K562 (cell line): ENCODE results near the gene ZNF428. TPM values are rescaled to one million over a fixed set of nuclear protein-coding genes. Genes with fewer than 3 reads are reported as not detected.

ENCODE experiments used
- ATAC-seq: fragments of 200-7000 bp; cut with Tn5 transposase; 3 replicates; pipeline ENCODE4 v1.9.1; 2020; ENCODE audit warnings: moderate library complexity
- BruUV-seq: library from RNA; stranded (reverse); fragments of 400-500 nt; replicated peaks from 2 replicates; lab custom pipeline; 2021; lab: Mats Ljungman, UMichigan
- CTCF ChIA-PET: fragments of 300-600 bp; formaldehyde crosslinking; extraction: SDS; loops from one replicate; lab custom pipeline; 2021; ENCODE audit warnings: low intra/inter-chr PET ratio; lab: Yijun Ruan, JAX
- POLR2A ChIA-PET: fragments of 300-600, 350-650 bp; sonication (Branson Sonifier 250); formaldehyde crosslinking; extraction: SDS; loops from one replicate; lab custom pipeline; 2021; ENCODE audit warnings: antibody characterized with exemption, inconsistent platforms; lab: Yijun Ruan, JAX
- DNase-seq, 4 experiments: peaks; one replicate each; pipeline versions ENCODE4 v3.0.0 to v3.0.0-alpha.2; 2011 to 2018; ENCODE audit warnings: low spot score in 3 of 4, mixed read lengths in 3 of 4; ENCODE audit errors: extremely low read depth in 1 of 4
- FAIRE-seq: peaks from 2 replicates; lab custom pipeline; 2011; peaks lifted over from hg19 to GRCh38; lab: Jason Lieb, UNC
- H2AFZ ChIP-seq: 2 replicates; pipeline ENCODE4 v1.6.0; 2011; ENCODE audit warnings: low read depth, low read length, control low read depth, inconsistent platforms
- H3K27ac ChIP-seq: fragments of 200-600 bp; 3 replicates; pipeline ENCODE4 v1.8.0; 2011; ENCODE audit warnings: low read depth, mild to moderate bottlenecking, control low read depth, inconsistent platforms, low read length, moderate library complexity, mixed read lengths; ENCODE audit errors: extremely low read depth
- H3K27me3 ChIP-seq, 2 experiments: fragments of 300-600 bp in 1 of 2; 2 replicates in 1 of 2; 3 replicates in 1 of 2; pipeline versions ENCODE4 v1.6.0 to v1.8.0; 2011; ENCODE audit warnings: inconsistent platforms in 2 of 2, low read length in 2 of 2, mild to moderate bottlenecking in 1 of 2, mixed read lengths in 1 of 2, moderate library complexity in 1 of 2; ENCODE audit not compliant: control insufficient read depth in 2 of 2, insufficient read depth in 2 of 2
- H3K36me3 ChIP-seq: fragments of 300-600 bp; 3 replicates; pipeline ENCODE4 v1.8.0; 2011; ENCODE audit warnings: mild to moderate bottlenecking, low read length, inconsistent platforms; ENCODE audit not compliant: control insufficient read depth, insufficient read depth
- H3K4me1 ChIP-seq, 2 experiments: fragments of 200-600 bp in 1 of 2; replicated peaks in 1 of 2; 2 replicates in 1 of 2; 3 replicates in 1 of 2; pipeline versions ENCODE4 v1.5.1 to v1.8.0; 2011; ENCODE audit warnings: inconsistent platforms in 2 of 2, low read length in 2 of 2, mild to moderate bottlenecking in 1 of 2, mixed read lengths in 1 of 2, moderate library complexity in 1 of 2; ENCODE audit not compliant: control insufficient read depth in 2 of 2, insufficient read depth in 2 of 2
- H3K4me2 ChIP-seq: 2 replicates; pipeline ENCODE4 v1.6.1; 2011; ENCODE audit warnings: low read length, control low read depth, inconsistent platforms, mixed read lengths; ENCODE audit not compliant: insufficient read depth
- H3K4me3 ChIP-seq: fragments of 200-600 bp; sonication (generic), shearing (Covaris generic); 2 replicates; pipeline ENCODE4 v1.5.1; 2016; ENCODE audit warnings: control low read depth, inconsistent platforms
- H3K79me2 ChIP-seq: fragments of 200-600 bp; 3 replicates; pipeline ENCODE4 v1.8.0; 2011; ENCODE audit warnings: low read length, inconsistent platforms; ENCODE audit not compliant: control insufficient read depth, insufficient read depth
- H3K9ac ChIP-seq, 2 experiments: 2 replicates each; pipeline versions ENCODE4 v1.6.0 to v1.6.1; 2011; ENCODE audit warnings: low read depth in 2 of 2, low read length in 2 of 2, control low read depth in 1 of 2, inconsistent platforms in 1 of 2, mild to moderate bottlenecking in 1 of 2, mixed read lengths in 1 of 2; ENCODE audit not compliant: insufficient read depth in 1 of 2
- H3K9me1 ChIP-seq: one replicate; pipeline ENCODE4 v1.6.0; 2011; ENCODE audit warnings: inconsistent platforms, mild to moderate bottlenecking, low read length, moderate library complexity; ENCODE audit not compliant: control insufficient read depth, insufficient read depth
- H3K9me3 ChIP-seq: replicated peaks from 2 replicates; pipeline ENCODE4 v1.5.1; 2011; ENCODE audit warnings: low read depth, low read length, inconsistent platforms; ENCODE audit not compliant: control insufficient read depth, insufficient read depth
- H4K20me1 ChIP-seq: replicated peaks from 2 replicates; pipeline ENCODE4 v1.6.1; 2011; ENCODE audit warnings: low read length, inconsistent platforms, mixed read lengths; ENCODE audit not compliant: control insufficient read depth, insufficient read depth
- ADNP ChIP-seq: fragments of 200-800 bp; sonication (Bioruptor generic); IDR thresholded peaks from 2 replicates; pipeline ENCODE4 v1.6.1; 2016; ENCODE audit warnings: missing genetic modification characterization, missing compliant biosample characterization
- BCOR ChIP-seq: fragments of 450-650 bp; IDR thresholded peaks from 2 replicates; pipeline ENCODE4 v1.6.1; 2016
- CHD4 ChIP-seq: fragments of 200-600 bp; sonication (generic); IDR thresholded peaks from 3 replicates; pipeline ENCODE4 v1.6.1; 2012; ENCODE audit warnings: low read depth, mild to moderate bottlenecking, mixed read lengths, low read length, inconsistent platforms; ENCODE audit not compliant: insufficient read depth, insufficient replicate concordance, poor library complexity, severe bottlenecking
- KDM1A ChIP-seq, 2 experiments: fragments of 450-650 bp; IDR thresholded peaks; 2 replicates each; pipeline ENCODE4 v1.6.1; 2016; ENCODE audit warnings: mild to moderate bottlenecking in 2 of 2
- KLF1 ChIP-seq: fragments of 450-650 bp; IDR thresholded peaks from 2 replicates; pipeline ENCODE4 v1.6.1; 2016; ENCODE audit warnings: missing genetic modification characterization, missing compliant biosample characterization
- RBM25 ChIP-seq: fragments of 200-400 bp; formaldehyde crosslinking; IDR thresholded peaks from 2 replicates; pipeline ENCODE4 v1.6.1; 2018; ENCODE audit warnings: low read length, low read depth, moderate library complexity; ENCODE audit not compliant: severe bottlenecking
- WGBS: fragments of 100-300 bp; shearing (Covaris generic); methylation state at CpG from one replicate; pipeline ENCODE4 v1.1.6; 2016; ENCODE audit warnings: low coverage, mixed read lengths; ENCODE audit not compliant: insufficient coverage; ENCODE audit errors: missing lambda C conversion rate; 5-methylcytosine and 5-hydroxymethylcytosine counted together
- in situ Hi-C: fragments of 300-500 bp; cut with MboI; formaldehyde crosslinking; loops from 4 replicates; pipeline ENCODE4 v1.15.0; 2018; ENCODE audit warnings: inconsistent platforms, mixed read lengths
- intact Hi-C: fragments of 100-400 bp; cut with micrococcal nuclease; formaldehyde crosslinking; loops from 2 replicates; pipeline ENCODE4 v1.14.2; 2022
- polyA plus RNA-seq, 8 experiments: library from polyadenylated mRNA; depleted of rRNA in 4 of 8; stranded (reverse) in 5 of 8; unstranded in 3 of 8; fragments of >200 nt; fragmentation: Nextera tagmentation in 2 of 8; fragmentation: Illumina TruSeq in 1 of 8; extraction: Ambion mirVana in 2 of 8; extraction: Trizol in 1 of 8; gene quantifications; 2 replicates each; pipeline versions ENCODE4 v1.2.1 to v1.2.3, GENCODE V29; 2011 to 2014; ENCODE audit warnings: inconsistent platforms in 1 of 8, missing spikeins in 1 of 8
- total RNA-seq, 7 experiments: library from RNA; depleted of rRNA in 6 of 7; stranded (reverse); fragments of >200 nt in 6 of 7; fragmentation: Illumina TruSeq in 2 of 7; extraction: Trizol in 2 of 7; gene quantifications; 2 replicates each; pipeline versions ENCODE4 v1.2.1 to v1.2.3, GENCODE V29; 2011 to 2021; ENCODE audit warnings: low replicate concordance in 1 of 7

Gene ZNF428
- total and polyA plus RNA-seq, 9 of the 15 experiments (the other 6 are each of a cell fraction or from before 2014, with no cell fraction given): 0.15 to 85.7 (median 15.9) TPM

DNA sequence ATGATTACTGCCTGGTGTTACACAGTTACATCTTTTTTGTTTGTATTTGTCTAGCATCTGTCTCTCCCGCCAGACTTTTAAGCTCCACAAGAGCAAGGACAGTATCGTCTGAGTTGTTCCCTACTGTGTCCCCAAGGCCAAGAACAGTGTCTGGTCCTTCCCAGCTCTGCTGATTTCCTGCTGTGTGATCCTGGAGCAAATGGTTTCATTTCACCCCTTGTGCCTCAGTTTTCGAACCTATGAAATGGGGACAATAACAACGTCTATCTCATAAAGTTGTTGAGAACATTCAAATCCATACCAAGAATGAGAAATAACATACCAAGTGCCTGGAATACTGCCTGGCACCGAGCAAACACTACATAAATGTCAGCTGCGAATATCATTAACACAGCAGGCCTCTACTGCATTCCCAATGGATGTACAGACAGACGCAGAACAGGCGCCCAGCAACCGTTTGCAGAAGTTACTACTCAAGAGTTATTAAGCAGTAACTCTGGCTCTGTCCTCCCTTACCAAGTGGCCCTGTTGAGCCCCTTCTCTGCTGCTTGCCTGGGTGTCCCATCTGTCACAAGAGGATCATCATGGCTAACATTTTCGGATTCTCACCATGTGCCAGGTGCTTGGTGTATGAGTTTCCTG, 55.5 kb downstream of the ZNF428 start:
- Histone ChIP-seq H3K9me3 (no peaks in the 10 kb centered on the region), H3K36me3 (peaks cover 36% of the 10 kb centered on the region; the same call in 2 of the 3 replicates), H3K4me3 (no peak overlapping the region), H3K4me1 (peaks cover 3 to 4% of the 10 kb centered on the region in 2 experiments; a peak in 4 of 5 replicates), H3K9ac (no peak overlapping the region), H3K4me2 (no peak overlapping the region), H2AFZ (no peak overlapping the region), H4K20me1 (no peaks in the 10 kb centered on the region; the same call in 1 of the 2 replicates), H3K79me2 (no peaks in the 10 kb centered on the region), H3K27ac (no peak overlapping the region), H3K27me3 (no peaks in the 10 kb centered on the region), H3K9me1 (no peaks in the 10 kb centered on the region)
- WGBS: 74% methylated on average over 10 of the region's 10 CpGs
- CTCF ChIA-PET: no interaction called here
- POLR2A ChIA-PET: interaction anchor here (1.0 to 1.1 kb wide), 2 partner anchors 9 to 11 kb away, joined by 3 to 6 read pairs; no protein-coding TSS in a partner anchor
- TF ChIP-seq ADNP (tag) (peak; percentile 31; the same call in 1 of the 2 replicates), KLF1 (tag) (no peak), RBM25 (peak; percentile 70), BCOR (peak; percentile 78; the same call in 1 of the 2 replicates), CHD4 (peak; percentile 53), KDM1A (IDR thresholded peaks at IDR 0.05) (0 out of 4 replicates have a peak, but pooled peaks of 1 of the 2 experiments have one; percentile 25)
- no peak for ATAC-seq
- DNase-seq: no peak
- no peak for FAIRE-seq
- in situ Hi-C loops (no loop called here), intact Hi-C loops (no loop called here)
- BruUV-seq: TSS peak; percentile 28
